ENCODE results near the gene RNASEH2B.
A peak's percentile ranks its signal among the peaks of the same experiment; 100 is the strongest.

Gene RNASEH2B

DNA sequence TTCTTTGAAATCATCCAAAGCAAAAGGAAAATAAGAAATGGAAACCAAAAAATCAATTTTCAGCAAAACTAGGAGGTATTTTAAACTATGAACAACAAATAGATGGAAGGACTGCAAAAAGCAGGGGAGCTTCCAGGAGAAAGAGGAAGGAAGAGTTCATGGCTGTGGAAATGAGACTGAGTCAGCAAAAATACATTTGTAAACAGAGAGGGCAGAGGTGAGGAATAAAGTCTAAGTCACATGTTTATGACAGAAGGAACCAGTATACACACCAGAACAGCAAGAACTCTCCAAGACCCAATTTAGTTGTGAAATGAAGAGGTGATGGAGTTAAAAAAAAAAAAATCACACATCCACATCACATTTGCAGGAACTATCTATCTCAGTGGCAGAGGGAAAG, 69.6 kb downstream of the RNASEH2B start:
- TF ChIP-seq, protein P1, sequence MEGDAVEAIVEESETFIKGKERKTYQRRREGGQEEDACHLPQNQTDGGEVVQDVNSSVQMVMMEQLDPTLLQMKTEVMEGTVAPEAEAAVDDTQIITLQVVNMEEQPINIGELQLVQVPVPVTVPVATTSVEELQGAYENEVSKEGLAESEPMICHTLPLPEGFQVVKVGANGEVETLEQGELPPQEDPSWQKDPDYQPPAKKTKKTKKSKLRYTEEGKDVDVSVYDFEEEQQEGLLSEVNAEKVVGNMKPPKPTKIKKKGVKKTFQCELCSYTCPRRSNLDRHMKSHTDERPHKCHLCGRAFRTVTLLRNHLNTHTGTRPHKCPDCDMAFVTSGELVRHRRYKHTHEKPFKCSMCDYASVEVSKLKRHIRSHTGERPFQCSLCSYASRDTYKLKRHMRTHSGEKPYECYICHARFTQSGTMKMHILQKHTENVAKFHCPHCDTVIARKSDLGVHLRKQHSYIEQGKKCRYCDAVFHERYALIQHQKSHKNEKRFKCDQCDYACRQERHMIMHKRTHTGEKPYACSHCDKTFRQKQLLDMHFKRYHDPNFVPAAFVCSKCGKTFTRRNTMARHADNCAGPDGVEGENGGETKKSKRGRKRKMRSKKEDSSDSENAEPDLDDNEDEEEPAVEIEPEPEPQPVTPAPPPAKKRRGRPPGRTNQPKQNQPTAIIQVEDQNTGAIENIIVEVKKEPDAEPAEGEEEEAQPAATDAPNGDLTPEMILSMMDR (IDR thresholded peaks at IDR 0.05; ENCODE audit: extremely low read depth, missing control alignments) = no peak
- no peak for DNase-seq (ENCODE audit: low spot score)

GRCh38 chr13:50981686-50982085, 72.1 kb downstream of the RNASEH2B start:
- no peak for DNase-seq (ENCODE audit: low spot score)
- TF ChIP-seq, protein P1 (IDR thresholded peaks at IDR 0.05; ENCODE audit: extremely low read depth, missing control alignments) = no peak

DNA sequence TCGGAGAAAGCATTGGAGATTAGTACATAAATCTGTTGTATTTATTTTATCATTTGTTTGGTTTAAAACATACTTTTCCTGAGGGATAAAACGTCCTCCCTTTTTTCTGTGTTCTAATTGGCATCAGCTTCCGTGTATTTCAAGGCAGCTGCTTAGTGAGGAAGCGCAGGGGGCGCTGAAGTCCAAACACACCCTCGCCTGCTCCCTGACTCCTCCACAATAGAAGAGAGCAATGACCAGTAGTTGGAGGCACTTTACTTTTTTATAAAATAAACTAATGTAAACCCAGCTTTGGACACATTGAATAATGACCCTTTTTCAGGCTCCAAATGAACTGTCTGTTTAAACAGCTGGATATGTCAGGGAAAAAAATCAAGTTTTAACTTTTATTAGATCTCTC, 79.9 kb downstream of the RNASEH2B start:
- DNase-seq (ENCODE audit: low spot score) = no peak
- TF ChIP-seq, protein P1 (IDR thresholded peaks at IDR 0.05; ENCODE audit: extremely low read depth, missing control alignments) = no peak

DNA sequence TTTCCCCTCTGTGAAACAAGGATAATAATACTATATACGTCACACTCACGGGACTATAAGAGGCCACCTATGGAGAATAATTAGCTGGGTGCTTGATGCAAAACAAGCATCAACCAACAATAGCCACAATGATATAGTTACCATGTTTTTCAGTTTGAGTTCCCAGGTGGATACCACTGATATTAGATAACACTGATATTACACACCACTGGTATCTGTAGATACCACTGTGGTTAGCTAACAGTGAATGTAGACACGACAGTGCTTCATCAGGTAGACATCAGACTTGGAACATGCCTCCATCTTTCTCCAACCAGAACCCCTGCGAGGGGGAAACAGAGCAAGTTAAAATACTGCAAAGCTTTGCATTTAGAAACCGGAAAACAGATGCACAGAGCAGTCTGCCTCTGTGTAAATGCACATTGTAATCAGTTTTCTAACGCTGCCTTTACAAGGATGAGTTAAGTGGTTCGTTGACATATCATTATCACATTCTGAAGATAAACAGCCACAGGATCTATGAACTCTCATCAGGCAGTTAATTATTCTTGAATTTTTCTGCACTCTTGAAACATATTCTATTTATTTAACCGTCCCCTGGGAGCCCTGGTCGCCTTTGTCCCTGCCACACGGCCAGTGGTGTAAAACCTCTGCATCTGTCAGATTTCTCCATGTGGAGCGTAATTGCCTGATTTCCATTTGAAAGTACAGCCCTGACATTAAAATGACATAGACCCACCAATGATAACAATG, 80.7 kb downstream of the RNASEH2B start:
- no peak for DNase-seq (ENCODE audit: low spot score)
- TF ChIP-seq, protein P1 (IDR thresholded peaks at IDR 0.05; ENCODE audit: extremely low read depth, missing control alignments) = no peak

DNA sequence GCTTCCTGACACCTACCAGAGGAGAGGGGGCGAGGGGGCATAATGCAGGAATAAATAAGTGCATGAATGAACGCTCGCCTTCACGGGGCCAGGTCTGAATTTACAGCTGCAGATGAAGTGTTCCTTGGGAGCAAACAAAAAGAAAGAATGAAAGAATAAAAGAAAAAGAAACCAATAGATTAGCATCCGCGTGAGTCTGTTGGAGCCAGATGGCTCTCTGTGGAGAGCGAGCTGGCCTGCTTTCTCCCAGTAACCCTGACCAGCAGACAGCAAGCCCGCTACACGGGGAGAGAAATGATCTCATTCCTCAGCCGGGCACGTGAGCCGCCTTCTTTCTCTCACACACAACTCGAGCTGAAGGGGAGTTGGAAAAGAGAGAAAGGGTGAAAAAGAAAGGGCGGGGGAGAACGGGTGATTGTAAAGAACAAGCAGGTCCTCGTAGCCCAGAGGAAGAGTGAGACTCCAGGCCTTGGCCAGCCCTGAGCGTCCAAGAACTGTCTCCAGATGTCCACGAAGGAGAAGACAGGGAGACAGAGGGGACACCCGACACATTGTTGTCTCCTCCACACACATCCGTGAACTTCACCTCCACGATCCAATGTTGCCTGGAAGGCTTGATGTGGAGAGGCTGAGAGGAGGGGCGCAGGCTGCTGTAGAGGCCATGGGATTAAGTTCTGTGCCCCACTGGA, 81.4 kb downstream of the RNASEH2B start:
- TF ChIP-seq, protein P1 (IDR thresholded peaks at IDR 0.05; ENCODE audit: extremely low read depth, missing control alignments) = no peak
- no peak for DNase-seq (ENCODE audit: low spot score)

- TF ChIP-seq, protein P1 (IDR thresholded peaks at IDR 0.05; ENCODE audit: extremely low read depth, missing control alignments) = no peak
- DNase-seq (ENCODE audit: low spot score) = peak; percentile 49
Measured at GRCh38 chr13:50991579-50992521, 82.3 kb downstream of the RNASEH2B start.
